ENCODE measurements around the gene WDR20.
"Not testable (repeated sequence)": the region's sequence is repeated elsewhere in the genome, so short reads cannot be mapped to it uniquely, and the experiment has no call there.

The WDR20 gene, protein sequence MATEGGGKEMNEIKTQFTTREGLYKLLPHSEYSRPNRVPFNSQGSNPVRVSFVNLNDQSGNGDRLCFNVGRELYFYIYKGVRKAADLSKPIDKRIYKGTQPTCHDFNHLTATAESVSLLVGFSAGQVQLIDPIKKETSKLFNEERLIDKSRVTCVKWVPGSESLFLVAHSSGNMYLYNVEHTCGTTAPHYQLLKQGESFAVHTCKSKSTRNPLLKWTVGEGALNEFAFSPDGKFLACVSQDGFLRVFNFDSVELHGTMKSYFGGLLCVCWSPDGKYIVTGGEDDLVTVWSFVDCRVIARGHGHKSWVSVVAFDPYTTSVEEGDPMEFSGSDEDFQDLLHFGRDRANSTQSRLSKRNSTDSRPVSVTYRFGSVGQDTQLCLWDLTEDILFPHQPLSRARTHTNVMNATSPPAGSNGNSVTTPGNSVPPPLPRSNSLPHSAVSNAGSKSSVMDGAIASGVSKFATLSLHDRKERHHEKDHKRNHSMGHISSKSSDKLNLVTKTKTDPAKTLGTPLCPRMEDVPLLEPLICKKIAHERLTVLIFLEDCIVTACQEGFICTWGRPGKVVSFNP

DNA sequence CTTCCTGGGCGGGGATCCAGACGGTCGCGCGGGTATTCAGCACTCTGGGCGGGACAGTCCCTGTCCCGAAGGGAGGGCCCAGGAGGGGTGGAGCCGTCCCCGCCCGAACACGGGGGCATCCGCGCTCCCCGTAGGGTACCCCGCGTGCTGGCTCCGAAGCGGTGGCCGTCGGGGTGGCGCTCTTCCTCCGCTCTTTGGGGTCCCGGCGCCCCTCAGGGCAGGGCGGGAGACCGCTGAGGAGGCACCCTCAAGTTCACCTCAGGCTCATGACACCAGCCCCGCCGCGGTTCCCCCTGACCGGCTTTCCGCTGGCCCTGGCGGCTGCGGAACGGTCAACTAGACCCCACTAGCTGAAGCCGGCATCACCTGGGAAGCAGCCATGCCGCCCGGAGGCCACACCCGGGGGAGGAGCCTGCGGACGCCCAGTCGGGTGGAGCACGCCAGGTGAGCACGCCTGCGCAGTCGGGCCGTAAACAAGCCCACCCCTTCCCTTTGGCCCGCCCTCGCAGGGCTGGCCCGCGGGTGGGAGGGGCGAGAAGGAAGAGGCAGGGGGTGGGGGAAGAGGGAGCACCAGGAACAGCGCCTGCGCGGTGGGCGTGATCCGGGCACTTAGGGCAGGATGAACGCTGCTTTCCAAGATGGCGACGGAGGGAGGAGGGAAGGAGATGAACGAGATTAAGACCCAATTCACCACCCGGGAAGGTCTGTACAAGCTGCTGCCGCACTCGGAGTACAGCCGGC, at the start of gene WDR20:
TSS of gene WDR20 (plus strand) at position 612 of the 741 bp plus-strand sequence. CDS start at position 639, 27 bp downstream.
- DNase-seq, result peak; percentile 99

- DNase-seq, result no peak
Observed at GRCh38 chr14:102090713-102091112, 49.0 kb upstream of the WDR20 start.

- no peak for DNase-seq
Observed at GRCh38 chr14:102092806-102093205, 46.9 kb upstream of the WDR20 start.

DNA sequence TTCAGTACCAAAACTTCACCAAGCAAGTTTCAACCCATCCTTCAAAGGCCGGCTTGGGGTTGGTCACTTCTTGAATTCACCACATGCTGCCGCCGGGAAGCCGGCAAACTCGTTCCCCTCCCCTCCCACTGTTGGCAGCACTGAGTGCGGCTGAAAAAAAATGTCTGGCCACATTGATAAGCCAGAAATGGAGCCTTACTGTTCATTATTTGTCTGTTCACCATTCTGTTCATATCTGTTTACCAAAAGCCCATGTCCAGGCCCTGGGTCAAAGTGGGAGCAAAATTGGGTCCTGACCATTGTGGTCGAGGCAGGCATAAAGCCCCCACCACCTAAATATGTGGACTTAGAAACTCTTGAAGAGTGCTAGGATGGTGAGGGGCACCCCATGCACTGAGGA, 45.6 kb upstream of the WDR20 start:
- DNase-seq, result no peak

DNA sequence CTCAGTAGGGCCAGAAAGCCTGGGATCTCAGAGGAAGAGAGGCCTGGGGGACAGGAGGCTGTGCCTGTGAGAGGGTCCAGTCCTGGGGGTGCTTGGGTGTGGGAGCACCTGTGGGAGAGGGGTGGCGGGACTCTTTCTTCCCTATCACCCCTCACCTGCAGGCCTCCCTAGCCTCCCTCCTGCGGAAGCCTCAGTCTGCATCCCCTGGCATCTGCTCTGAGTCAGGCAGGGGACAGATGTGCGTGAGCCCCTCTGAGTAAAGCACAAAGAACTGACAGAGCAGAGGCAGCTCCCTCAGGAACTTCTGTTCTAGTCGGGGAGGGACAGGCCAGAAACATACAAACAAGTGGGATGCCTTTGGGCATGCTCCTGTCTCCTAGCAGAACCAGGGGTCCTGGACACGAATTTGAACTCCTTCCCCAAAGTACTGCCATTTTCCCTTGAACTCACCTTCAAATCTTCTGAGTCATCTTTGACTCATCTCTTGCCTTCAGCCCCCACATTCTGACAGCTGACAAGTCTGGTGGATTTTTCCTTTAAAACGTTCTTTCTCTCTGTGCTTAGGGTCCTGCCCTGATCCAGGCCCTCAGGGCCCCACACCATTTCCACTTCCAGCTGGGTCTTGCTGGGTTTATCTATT, 44.3 kb upstream of the WDR20 start:
- no peak for DNase-seq

DNA sequence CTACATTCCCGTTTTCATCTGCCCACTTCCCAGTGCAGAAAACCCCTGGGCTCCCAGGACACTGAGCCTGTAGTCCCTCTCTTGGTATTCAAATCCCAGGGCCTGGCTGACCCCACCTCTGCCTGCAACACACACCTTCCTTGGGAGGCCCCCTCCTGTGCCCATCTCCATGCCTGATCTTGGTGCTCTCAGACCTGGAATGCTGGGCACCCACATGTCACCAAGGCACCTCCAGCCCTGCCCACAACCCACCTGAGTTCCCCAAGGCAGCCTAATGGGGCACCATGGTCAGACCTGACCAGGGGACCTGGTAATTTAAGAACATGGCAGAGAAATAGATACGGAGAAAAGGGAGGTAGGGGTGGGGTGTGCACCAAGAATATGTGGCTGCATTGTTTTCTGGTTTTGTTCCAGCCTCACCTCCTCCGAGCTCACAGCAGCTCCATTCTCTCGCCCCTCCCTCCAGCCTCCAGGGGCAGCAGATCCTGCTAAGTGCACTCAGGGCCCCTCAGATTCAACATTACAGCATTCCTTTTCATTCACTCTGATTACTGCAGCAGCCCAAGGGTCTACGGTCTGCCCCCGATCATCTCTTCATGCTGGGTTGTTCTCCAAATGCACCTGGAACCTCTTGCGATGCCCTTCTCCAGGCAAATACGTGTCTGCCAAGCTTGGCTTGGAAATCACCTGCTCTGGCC, 43.7 kb upstream of the WDR20 start:
- no peak for DNase-seq

DNA sequence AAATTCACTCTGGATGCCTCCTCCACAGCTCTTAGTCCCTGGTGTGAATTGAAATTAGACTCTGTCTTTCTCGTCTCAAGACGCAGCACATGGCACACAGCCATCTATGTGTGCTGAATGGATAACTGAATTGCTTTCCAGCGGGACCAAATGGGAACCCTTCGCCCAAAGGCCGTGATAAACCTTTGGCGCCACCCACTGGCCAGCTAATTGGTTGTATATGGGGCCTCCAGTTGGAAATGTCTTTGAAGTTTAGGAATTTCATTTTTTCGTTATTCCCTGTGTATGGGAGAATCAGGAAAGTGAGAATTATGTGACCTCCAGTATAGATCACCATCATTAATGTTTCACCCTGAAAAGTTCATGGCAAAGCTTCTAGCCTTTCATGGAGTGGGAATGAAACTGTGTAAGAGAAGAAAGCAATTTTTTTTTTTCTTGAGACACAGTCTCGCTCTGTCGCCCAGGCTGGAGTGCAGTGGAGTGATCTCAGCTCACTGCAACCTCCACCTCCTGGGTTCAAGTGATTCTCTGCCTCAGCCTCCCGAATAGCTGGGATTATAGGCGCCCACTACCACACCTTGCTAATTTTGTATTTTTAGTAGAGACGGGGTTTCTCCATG, 43.0 kb upstream of the WDR20 start:
- DNase-seq, result peak; percentile 85

DNA sequence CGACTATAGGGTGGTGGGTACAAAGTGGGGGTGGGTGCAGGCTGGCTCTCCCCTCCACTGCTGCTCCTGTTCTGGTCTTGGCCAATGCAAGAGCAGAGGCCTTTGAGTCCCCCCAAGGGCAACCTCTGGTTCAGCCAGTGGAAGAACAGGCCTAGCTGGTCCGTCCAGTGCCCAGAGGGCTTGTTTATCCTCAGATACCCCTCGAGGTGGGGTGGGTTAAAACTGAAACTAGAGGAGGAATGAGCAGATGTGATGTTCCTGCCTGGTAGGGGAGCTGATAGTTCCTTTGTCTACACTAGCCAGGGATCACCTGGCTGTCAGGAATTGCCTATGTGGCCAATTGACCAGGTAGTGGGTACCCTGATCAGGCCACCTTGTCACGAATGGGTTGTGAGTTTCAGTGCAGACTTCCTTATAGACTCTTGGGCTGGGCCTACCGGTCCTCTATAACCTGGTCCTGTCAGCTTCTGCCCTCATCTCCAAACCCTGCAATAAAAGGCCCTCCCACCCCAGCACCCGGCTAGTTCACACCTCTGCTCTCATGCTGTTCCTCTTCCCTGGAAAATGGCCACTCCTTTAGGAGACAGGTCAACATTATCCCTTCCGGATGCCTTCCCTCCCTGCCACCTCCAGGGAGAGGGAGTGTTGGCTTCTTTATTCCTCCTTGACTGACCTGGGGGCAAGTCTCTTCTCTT, 42.1 kb upstream of the WDR20 start:
- no peak for DNase-seq

DNA sequence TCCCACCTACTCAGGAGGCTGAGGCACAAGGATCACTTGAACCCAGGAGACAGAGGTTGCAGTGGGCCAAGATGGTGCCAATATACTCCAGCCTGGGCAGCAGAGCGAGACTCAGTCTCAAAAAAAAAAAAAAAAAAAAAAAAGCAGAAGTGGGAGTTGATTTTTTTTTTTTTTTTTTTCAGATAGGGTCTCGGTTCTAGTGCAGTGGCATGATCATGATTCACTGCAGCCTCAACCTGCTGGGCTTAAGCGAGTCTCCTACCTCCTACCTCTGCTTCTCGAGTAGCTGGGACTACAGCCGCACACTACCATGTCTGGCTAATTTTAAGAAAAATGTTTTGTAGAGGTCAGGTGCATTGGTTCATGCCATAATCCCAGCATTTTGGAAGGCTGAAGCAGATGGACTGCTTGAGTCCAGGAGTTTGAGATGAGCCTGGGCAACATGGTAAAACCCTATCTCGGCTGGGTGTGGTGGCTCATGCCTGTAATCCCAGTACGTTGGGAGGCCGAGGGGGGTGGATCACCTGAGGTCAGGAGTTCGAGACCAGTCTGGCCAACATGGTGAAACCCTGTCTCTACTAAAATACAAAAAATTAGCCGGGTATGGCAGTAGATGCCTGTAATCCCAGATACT, 36.5 kb upstream of the WDR20 start:
- peak; percentile 45 for DNase-seq

GRCh38 chr14:102105369-102105768, 34.3 kb upstream of the WDR20 start:
- no peak for DNase-seq

DNA sequence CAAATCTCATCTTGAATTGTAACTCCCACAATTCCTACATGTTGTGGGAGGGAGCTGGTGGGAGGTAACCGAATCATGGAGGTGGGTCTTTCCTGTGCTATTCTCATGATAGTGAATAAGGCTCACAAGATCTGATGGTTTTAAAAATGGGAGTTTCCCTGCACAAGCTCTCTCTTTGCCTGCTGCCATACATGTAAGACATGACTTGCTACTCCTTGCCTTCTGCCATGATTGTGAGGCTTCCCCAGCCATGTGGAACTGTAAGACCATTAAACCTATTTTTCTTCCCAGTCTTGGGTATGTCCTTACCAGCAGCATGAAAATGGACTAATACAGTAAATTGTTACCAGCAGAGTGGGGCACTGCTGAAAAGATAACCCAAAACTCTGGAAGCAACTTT, 30.4 kb upstream of the WDR20 start:
- DNase-seq, result not testable (repeated sequence)

GRCh38 chr14:102111101-102111500, 28.6 kb upstream of the WDR20 start:
- DNase-seq, result no peak

DNA sequence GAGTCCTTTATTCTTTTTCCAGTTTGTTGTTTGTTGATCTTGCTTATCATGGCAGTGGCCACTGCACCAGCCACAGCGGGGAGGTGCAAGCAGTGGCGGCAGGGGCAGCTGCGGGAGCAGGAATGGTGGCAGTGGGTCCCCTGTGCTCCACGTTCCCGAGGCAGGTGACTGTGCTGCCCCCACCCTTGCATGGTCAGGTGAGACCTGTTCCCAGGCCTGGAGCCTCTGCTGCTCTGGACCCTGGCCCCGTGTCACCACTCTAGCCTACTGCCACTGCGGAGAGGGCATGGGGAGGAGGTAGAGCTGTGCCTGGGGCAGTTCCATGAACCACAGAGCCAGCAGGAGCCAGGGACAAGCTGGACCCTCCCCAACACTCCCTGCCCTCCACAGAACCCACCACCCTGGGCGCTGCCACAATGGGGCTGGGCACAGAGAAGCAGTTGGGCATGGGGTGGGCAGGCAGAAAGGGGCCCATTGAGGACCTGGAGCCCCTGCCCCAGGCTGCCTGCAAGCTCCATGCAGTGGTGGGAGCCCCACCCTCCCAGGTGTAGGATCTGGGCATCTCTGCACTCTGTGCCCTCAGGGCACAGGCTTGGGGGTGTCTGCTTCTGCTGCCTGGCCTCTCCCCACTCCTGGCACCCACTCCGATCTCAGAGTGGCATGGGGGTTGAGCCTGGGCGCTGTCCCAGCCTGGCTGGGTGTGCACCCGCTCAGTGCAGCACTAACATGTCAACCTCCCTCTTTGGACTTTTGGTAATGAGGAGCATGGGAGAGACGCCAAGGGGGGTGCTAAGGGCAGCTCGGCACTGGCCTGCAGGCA, 23.1 kb upstream of the WDR20 start:
- no peak for DNase-seq

- DNase-seq, result no peak
Observed at GRCh38 chr14:102117852-102118251, 21.8 kb upstream of the WDR20 start.

DNA sequence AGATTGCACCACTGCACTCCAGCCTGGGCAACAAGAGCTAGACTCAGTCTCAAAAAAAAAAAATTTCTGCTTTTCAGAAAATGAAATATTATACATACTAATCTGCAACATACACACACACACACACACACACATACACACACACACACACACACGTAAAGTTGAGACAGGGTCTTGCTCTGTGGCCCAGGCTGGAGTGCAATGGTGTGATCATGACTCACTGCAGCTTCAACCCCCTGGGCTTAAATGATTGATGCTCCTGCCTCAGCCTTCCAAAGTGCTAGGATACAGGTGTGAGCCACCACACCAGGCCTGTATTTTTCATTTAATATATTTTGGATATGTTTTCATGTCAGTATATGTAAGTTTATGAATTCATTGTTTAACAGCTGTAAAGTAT, 18.8 kb upstream of the WDR20 start:
- no peak for DNase-seq

DNA sequence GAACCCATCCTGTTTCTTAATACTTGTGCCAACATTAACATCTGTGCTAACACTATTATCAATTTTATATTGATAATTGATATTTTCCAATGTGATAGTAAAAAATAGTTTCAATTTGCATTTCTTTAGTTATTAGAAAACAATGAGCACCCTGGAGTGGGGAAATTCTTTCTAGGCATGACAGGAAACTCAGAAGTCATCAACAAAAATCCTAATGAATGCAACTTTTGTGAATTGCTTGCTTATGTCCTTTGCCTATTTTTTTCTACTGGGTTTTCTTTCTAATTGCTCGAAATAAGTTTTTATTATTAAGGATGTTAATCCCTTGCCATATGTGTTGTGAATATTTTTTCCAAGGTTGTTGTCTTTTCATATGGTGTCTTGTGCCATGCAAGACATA, 18.1 kb upstream of the WDR20 start:
- DNase-seq, result no peak

DNA sequence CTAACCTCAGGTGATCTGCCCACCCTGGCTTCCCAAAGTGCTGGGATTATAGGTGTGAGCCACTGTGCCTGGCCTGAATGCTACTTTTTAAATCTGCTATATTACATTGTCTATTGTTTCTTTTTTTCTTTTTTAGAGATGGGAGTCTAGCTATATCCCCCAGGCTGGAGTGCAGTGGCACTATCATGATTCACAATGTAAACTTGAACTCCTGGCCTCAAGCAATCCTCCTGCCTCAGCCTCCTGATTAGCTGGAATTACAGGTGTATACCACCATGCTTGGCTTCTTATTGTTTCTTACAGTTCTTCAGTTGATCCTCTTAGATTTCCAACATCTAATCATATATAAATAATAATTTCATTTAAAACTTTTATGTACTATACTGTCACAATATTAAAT, 15.3 kb upstream of the WDR20 start:
- DNase-seq, result no peak

GRCh38 chr14:102125546-102125945, 14.2 kb upstream of the WDR20 start:
- no peak for DNase-seq

DNA sequence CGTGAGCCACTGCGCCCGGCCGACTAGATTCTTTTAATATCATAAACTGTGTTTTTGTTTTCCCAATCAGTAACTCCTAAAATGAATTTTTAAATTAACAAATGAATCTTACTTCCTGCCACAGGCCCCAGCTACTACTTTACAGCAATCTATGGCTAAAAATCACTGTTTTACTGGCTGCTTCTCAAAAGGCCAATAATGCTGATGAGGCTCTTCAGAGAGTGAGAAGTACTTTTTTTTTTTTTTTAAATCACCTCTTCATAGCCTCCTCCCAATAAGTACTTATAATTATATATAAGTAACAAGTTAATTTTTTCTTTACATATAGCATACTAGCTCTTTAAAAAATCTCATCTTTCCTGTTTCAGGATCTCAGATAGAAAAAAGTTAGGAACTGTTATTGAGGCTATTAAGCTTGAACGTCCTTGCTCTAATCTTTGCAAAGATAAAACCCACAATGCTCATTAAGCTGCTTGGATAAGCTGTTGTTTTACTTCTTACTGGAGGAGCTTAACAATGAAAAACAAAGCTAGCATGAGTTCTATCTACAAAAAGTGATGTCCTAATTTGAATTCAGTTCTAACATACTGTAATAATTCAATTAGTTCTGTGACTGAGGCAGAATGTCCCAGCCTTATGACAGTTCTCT, 12.8 kb upstream of the WDR20 start:
- no peak for DNase-seq

DNA sequence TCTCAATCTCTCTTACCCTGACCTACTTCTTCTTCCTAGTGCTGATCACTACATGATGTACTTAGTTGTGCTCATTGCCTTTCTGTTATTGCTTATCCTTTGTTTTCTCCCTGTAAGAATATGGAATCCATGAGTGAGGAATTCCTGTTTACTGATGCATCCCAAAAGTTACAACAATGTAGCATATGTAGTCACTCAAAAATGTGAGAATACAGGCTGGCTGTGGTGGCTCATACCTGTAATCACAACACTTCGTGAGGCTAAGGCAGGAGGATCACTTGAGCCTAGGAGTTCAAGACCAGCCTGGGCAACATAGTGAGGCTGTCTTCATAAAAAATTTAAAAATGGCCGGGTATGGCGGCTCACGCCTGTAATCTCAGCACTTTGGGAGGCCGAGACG, 8.0 kb upstream of the WDR20 start:
- DNase-seq, result no peak

All from suppressor macrophage treated with lipopolysaccharide for 4 hours (primary cell).